MM.1S (cell line): ENCODE data around the gene PCDH18.

Experiments used
- DNase-seq: peaks from one replicate; pipeline ENCODE4 v3.0.0-alpha.2; 2015
- H2AFZ ChIP-seq: fragments of 300-600 bp; sonication (generic); 2 replicates; pipeline ENCODE4 v1.6.0; 2016; ENCODE audit warnings: antibody characterized with exemption, low read length
- H3F3A ChIP-seq: fragments of 300-600 bp; sonication (generic); 2 replicates; pipeline ENCODE4 v1.6.1; 2016; ENCODE audit warnings: mild to moderate bottlenecking, antibody characterized with exemption, low read length, moderate library complexity, mixed read lengths; ENCODE audit not compliant: insufficient read depth
- H3K27ac ChIP-seq: fragments of 300-600 bp; sonication (generic); 2 replicates; pipeline ENCODE4 v1.5.1; 2016; ENCODE audit warnings: mild to moderate bottlenecking, low read length
- H3K27me3 ChIP-seq: fragments of 300-600 bp; sonication (generic); replicated peaks from 2 replicates; pipeline ENCODE4 v1.6.0; 2016; ENCODE audit warnings: low read length; ENCODE audit not compliant: insufficient read depth
- H3K36me3 ChIP-seq: fragments of 300-600 bp; sonication (generic); replicated peaks from 2 replicates; pipeline ENCODE4 v1.6.1; 2016; ENCODE audit warnings: mild to moderate bottlenecking, low read length, mixed read lengths; ENCODE audit not compliant: insufficient read depth
- H3K4me1 ChIP-seq: fragments of 300-600 bp; sonication (generic); 2 replicates; pipeline ENCODE4 v1.6.1; 2016; ENCODE audit warnings: low read length, mixed read lengths
- H3K4me2 ChIP-seq: fragments of 300-600 bp; sonication (generic); 2 replicates; pipeline ENCODE4 v1.6.0; 2016; ENCODE audit warnings: low read depth, low read length
- H3K4me3 ChIP-seq: fragments of 300-600 bp; sonication (generic); 2 replicates; pipeline ENCODE4 v1.5.1; 2016; ENCODE audit warnings: low read length, mixed read lengths
- H3K79me2 ChIP-seq: fragments of 300-600 bp; sonication (generic); 2 replicates; pipeline ENCODE4 v1.6.1; 2016; ENCODE audit warnings: mixed run types, low read length, mixed read lengths
- H3K9ac ChIP-seq: fragments of 300-600 bp; sonication (generic); 2 replicates; pipeline ENCODE4 v1.6.1; 2016; ENCODE audit warnings: low read length, mixed read lengths
- H3K9me2 ChIP-seq: fragments of 300-600 bp; sonication (generic); replicated peaks from 2 replicates; pipeline ENCODE4 v1.6.1; 2016; ENCODE audit warnings: mild to moderate bottlenecking, low read length, mixed read lengths; ENCODE audit not compliant: insufficient read depth
- H3K9me3 ChIP-seq: fragments of 300-600 bp; sonication (generic); replicated peaks from 2 replicates; pipeline ENCODE4 v1.6.1; 2016; ENCODE audit warnings: mild to moderate bottlenecking, low read length, mixed read lengths; ENCODE audit not compliant: insufficient read depth
- H4K20me1 ChIP-seq: fragments of 300-600 bp; sonication (generic); 2 replicates; pipeline ENCODE4 v1.6.1; 2016; ENCODE audit warnings: mild to moderate bottlenecking, low read length, moderate library complexity, mixed read lengths; ENCODE audit not compliant: insufficient read depth
- CTCF ChIP-seq: fragments of 300-600 bp; sonication (generic); IDR thresholded peaks from 2 replicates; pipeline ENCODE4 v1.5.1; 2016; ENCODE audit warnings: antibody characterized with exemption, low read length, mixed read lengths
- EZH2 ChIP-seq: fragments of 300-600 bp; sonication (generic); optimal IDR thresholded peaks from 2 replicates; pipeline ENCODE3; 2017; ENCODE audit warnings: low read depth, mild to moderate bottlenecking, antibody characterized with exemption, low read length, mixed read lengths
- EZH2phosphoT487 ChIP-seq: fragments of 300-600 bp; sonication (generic); IDR thresholded peaks from 2 replicates; pipeline ENCODE4 v1.6.1; 2018; ENCODE audit warnings: antibody characterized with exemption, low read length

PCDH18 gene

GRCh38 chr4:137471461-137471860 lies 60.8 kb downstream of the PCDH18 start:
- DNase-seq: no peak
- no peaks in the 10 kb centered on the region for H3K9me3 ChIP-seq
- H3K27ac ChIP-seq: no peak overlapping the region
- no peak overlapping the region for H3K9ac ChIP-seq
- H3K4me1 ChIP-seq: no peaks in the 10 kb centered on the region
- no peak overlapping the region for H3K4me2 ChIP-seq
- H3K79me2 ChIP-seq: no peaks in the 10 kb centered on the region
- TF ChIP-seq CTCF: no peak
- no peak for TF ChIP-seq EZH2
- no peak for TF ChIP-seq EZH2phosphoT487
- no peak overlapping the region for H3K4me3 ChIP-seq
- H3F3A ChIP-seq: no peaks in the 10 kb centered on the region
- H3K36me3 ChIP-seq: no peaks in the 10 kb centered on the region
- H3K27me3 ChIP-seq: no peaks in the 10 kb centered on the region
- H4K20me1 ChIP-seq: no peaks in the 10 kb centered on the region
- H3K9me2 ChIP-seq: no peaks in the 10 kb centered on the region
- no peak overlapping the region for H2AFZ ChIP-seq

GRCh38 chr4:137470806-137471205 lies 61.5 kb downstream of the PCDH18 start:
- no peak for DNase-seq
- Histone ChIP-seq H3K27me3 (no peaks in the 10 kb centered on the region), H3K4me3 (no peak overlapping the region), H3K9ac (no peak overlapping the region), H3K79me2 (no peaks in the 10 kb centered on the region), H3K9me2 (no peaks in the 10 kb centered on the region), H2AFZ (no peak overlapping the region), H3K27ac (no peak overlapping the region), H3F3A (no peaks in the 10 kb centered on the region), H3K36me3 (no peaks in the 10 kb centered on the region), H3K4me2 (no peak overlapping the region), H3K4me1 (no peaks in the 10 kb centered on the region), H3K9me3 (no peaks in the 10 kb centered on the region), H4K20me1 (no peaks in the 10 kb centered on the region)
- TF ChIP-seq EZH2phosphoT487: no peak
- no peak for TF ChIP-seq EZH2
- TF ChIP-seq CTCF: no peak
